Mammary epithelial cell (primary cell): Measurements from ENCODE around the gene RCC2.

ENCODE experiments used
- CTCF ChIP-seq, 2 donors: IDR thresholded peaks in 1 of 2; conservative IDR thresholded peaks in 1 of 2; 2 replicates each; pipeline ENCODE4 v1.5.1; 2011 to 2012; ENCODE audit warnings: inconsistent platforms in 2 of 2, low read length in 2 of 2, mild to moderate bottlenecking in 2 of 2, control low read depth in 1 of 2, low read depth in 1 of 2; ENCODE audit not compliant: insufficient read depth in 1 of 2; ENCODE audit errors: extremely low read depth in 1 of 2
- EZH2 ChIP-seq: IDR thresholded peaks from 2 replicates; pipeline ENCODE4 v1.6.1; 2012; ENCODE audit warnings: low read length, inconsistent platforms, borderline replicate concordance

GRCh38 chr1:17392199-17392740 is 47.2 kb downstream of the RCC2 start:
- TF ChIP-seq CTCF (conservative IDR thresholded peaks at IDR 0.05 in 1 of 2, IDR thresholded peaks at IDR 0.05 in 1 of 2; ENCODE audit: extremely low read depth in 1 of 2, insufficient read depth in 1 of 2, low read depth in 1 of 2, low read length in 2 of 2) (no peak), EZH2 (no peak)
